HG03060 (cell line): ENCODE results near the gene PDE4D.

Experiments used
- ATAC-seq: cut with Tn5 transposase; IDR thresholded peaks from one replicate; pipeline ENCODE4 v1.9.1; 2021; ENCODE audit warnings: low read depth, moderate number of reproducible peaks; ENCODE audit not compliant: unreplicated experiment

PDE4D gene

GRCh38 chr5:59042201-59043055 is 851.1 kb downstream of the PDE4D start:
- ATAC-seq, result no peak

DNA sequence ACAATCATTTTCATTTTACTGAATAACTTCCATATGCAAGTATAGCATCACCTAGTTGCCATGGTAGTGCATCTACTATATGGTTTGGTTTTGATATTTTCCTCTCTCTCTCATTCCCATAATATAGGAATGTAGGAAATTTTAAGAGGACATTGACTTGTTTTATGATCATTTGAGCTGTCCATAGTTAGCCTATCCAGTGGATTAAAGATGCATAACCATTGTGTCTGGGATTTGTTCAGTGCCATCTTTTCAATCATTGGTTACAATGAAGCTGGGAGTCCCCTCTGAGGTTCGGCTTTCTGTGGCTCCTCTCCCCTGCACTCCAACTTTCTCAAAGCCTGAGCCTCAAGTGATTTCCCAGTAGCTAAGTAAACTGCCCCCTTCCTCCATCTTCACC is 852.2 kb downstream of the PDE4D start:
- ATAC-seq, result no peak

- ATAC-seq, result no peak
Observed at GRCh38 chr5:59040804-59041201, 852.7 kb downstream of the PDE4D start.

DNA sequence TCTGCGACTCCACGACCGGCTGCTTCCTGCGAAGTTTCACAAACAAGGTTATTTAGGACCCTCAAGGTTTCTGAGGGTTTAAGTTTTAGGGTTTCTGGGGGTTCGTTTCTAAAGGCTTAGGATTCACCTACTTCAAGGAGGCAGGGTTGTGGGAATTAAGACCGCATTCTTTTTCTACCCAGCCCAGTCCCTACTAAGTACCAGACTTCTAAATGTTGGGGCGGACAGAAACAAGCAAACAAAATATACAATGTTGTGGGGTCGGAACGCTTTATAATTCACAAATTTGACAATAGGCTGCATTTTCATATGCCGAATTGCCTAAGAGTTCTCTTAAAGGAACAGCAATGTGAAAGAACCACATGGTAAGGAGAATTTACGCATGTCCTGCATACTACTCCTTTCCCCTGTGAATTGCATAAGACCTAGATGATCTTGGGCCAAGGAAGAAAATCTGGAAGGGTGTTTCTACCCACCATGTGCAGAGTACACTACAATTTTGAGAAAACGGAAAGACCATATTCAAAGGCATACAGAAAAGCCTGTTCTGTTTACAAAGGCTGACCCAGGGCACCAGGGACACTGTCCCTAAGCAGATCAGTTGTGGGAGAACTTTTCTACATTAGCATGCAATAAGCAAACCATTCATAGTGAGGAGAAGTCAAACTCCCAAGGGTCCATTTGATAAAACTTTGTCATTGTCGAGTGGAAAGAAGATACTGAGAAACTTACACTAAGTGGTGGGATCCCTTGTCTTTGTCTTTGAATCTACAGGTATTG is 853.3 kb downstream of the PDE4D start:
- no peak for ATAC-seq

DNA sequence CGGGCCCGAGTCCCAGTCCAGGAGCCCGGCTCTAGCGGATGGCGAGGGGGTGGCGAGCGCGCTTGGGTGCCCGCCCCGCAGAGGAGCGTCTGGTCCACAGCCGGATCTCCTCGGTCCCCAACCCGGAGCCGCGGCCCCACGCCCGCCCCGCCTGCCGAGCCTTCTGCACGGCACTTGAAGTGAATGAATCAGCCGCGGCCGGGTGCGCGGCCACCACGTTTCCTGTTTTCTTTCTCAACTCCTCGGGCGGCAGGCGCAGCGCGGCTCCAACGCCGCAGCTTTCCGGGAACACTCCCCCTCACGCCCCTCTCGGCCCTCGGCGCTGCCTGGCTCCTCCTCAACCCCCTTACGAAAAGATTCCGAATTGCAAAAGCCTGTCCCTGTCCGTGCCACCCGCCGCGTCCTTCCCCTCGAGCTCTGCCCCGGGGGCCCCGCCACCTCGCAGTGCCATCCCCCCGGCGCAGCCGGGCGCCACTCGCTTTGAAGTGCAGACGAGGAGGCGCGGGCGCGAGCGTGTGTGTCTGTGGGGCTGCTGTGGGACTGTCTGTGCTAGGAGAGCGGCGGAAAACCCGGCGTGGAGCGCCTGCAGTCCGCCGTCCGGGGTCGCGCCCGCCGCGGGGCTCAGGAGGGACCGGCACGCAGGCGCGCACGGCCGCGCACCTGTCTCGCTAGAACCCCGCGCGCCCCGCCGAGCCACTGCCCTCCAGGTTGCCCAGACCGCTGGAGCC is 854.1 kb downstream of the PDE4D start:
- no peak for ATAC-seq

DNA sequence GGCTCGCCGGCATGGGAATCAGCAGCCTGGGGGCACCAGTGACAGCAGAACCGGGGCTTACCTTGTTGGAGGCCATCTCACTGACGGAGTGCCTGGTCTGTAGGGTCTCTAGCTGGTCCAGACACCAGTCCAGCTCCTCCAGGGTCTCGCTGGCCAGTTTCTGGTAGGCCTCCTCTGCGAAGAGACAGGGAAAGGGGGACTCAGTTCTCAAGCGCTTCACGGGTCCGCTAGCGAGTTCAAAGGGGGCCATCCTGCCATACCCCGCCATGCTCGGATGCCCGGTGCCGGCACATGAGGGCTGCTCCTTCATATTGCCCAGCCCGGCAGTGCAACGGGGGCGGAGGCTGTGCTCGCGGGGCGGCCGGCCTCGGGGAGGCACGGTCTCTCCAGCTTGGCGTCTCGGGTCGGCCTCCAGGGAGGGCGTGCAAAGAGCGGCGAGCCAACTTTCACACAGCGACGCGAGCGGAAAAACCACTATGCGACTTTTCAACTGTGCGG is 854.7 kb downstream of the PDE4D start:
- ATAC-seq, result no peak

- ATAC-seq, result no peak
Observed at GRCh38 chr5:59037941-59038797, 855.4 kb downstream of the PDE4D start.

GRCh38 chr5:59037453-59037852 is 856.1 kb downstream of the PDE4D start:
- no peak for ATAC-seq

- ATAC-seq, result no peak
Observed at GRCh38 chr5:59037041-59037440, 856.5 kb downstream of the PDE4D start.

- ATAC-seq, result no peak
Observed at GRCh38 chr5:59036274-59036961, 857.1 kb downstream of the PDE4D start.

DNA sequence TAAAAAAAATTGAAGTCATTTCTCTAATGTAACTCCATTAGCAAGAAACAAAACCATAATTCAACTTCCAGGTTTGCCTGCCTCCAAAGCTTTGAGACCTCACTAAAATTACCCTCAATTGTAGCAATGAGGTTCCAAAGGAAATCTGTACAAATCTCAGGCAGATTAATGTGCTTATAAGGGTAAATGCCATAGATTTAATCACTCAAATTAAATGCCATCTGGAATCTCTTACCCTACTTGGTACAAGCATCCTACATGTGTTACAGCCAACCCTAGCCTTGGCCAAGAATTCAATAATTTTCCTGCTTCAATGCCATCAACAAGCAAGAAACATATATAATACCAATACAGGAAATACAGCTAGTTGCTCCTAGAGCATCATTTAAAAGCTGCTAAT is 857.8 kb downstream of the PDE4D start:
- no peak for ATAC-seq

- ATAC-seq, result no peak
Observed at GRCh38 chr5:59034498-59035186, 858.9 kb downstream of the PDE4D start.

DNA sequence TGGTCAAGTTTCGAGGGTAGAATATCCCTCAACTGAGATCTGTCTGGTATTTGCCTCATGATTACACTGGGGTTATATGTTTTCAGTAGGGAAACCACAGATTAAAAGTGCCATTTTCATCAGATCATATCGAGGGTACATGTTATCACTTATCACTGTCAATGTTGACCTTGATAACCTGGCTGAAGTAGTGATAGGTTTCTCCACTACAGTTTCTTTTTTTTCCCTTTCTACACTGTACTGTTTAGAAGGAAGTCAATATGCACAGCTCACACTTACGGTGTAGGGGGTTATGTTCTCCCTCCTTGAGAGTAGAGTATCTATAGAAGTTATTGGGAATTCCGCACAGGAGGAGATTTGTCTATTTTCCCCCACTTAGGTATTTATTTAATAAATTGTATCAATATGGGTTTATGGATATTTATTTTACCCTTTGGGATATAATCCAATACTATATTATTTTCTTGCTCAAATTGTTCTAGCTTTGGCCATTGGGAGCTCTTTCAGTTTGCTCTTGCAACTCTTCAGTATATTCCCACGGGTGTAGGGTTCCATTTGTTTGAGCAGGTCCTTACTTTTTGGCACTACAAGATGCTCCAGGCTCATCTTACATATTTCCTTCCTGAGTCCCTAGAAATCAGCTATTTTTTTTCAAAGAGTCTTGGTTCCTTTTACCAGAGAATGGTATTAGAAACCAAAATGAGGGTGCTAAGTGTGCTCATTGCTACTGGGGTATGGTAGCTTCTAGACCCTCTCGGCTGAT is 866.2 kb downstream of the PDE4D start:
- ATAC-seq, result no peak

- ATAC-seq, result no peak
Observed at GRCh38 chr5:59025734-59026133, 867.8 kb downstream of the PDE4D start.

DNA sequence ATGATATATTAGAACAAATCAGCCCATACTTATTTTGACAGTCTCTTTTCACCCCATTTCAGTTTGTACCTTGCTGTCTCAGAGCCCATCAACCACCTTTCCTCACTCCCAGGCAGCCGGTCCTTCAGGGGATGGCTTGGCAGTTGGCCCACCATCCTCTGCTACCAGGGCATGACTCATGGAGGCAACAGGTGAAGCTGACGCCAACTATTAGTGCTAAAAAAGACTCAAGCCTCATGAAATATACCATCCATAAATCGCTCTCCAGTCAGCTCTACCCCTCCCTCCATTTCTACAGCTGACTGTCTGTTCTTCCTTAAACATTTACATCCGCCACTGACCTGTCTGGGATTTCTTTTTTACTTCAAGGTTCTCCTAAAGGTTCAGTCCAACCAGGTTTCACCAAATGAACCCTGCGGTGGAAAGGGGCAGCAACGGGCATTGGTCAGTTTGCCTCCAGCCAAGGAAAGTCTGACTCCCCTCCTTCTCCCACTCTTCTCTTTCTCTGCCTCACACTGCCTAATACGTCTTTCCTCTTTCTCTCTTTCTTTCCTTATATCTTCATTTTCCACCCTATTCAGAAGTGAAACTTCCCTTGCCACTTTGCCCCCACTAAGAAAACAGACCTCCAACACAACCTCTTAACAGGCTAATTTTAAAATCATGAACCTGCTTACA is 871.5 kb downstream of the PDE4D start:
- no peak for ATAC-seq

- no peak for ATAC-seq
Observed at GRCh38 chr5:59021286-59021673, 872.2 kb downstream of the PDE4D start.

DNA sequence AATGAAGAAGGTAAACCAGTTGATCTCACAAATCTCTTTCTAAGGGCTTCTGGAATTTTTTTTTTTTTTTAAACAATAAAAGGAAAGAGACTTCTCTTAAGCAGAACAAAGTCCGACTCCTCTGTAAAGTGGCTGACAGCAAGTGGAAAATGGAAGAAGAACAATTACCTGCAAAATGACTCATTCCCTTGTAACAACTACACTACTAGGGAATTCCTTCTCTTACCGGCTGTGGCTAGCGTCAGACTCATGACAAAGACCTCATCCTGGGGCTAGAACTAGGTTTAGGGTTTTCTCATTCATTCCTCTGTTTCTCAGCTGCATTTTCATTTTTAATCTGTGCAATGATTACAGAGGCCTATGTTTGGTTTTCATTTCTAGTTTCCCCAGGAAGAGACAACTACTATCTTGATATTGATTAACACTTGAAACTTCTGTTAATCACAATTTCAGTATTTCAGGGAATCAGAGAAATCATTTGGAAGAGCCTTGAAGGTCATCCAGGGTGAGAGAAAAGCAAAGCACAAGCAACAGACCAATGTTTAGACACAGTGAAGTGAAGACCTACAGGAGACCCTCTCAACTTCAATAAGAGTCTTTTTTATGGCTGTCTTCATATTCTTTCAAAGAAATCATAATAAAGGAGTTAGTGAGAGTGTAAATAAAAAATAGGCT is 872.8 kb downstream of the PDE4D start:
- ATAC-seq, result no peak
